ENCODE measurements around the gene TIMM21. TPM values are rescaled to one million over a fixed set of nuclear protein-coding genes. Genes with fewer than 3 reads are reported as not detected.

Gene TIMM21
- total and polyA plus RNA-seq, 4 donors = 12.8 to 56.8 (median 19.5) TPM

DNA sequence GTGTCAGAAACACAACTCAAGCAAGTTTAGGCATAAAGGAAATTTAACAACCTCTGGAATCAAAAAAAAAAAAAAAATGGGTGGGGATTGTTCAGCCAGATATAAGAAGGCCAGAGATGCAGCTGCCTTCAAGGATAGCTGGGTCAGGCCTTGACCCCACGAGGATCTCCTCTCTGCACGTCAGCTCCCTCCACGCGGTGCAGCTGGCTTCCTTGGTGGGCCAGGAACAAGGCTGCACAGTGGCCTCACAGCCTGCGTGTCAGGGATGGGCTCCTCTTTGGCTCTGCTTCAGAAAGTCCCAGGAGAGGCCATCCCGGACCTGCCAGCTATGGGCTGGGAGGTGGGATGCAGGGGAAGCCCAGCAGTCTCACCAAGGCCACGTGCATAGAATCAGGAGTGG lies 55.5 kb downstream of the TIMM21 start:
- intact Hi-C loops (cut with DNase I) = no loop called here
- no peak for ATAC-seq (ENCODE audit: low FRiP score)

DNA sequence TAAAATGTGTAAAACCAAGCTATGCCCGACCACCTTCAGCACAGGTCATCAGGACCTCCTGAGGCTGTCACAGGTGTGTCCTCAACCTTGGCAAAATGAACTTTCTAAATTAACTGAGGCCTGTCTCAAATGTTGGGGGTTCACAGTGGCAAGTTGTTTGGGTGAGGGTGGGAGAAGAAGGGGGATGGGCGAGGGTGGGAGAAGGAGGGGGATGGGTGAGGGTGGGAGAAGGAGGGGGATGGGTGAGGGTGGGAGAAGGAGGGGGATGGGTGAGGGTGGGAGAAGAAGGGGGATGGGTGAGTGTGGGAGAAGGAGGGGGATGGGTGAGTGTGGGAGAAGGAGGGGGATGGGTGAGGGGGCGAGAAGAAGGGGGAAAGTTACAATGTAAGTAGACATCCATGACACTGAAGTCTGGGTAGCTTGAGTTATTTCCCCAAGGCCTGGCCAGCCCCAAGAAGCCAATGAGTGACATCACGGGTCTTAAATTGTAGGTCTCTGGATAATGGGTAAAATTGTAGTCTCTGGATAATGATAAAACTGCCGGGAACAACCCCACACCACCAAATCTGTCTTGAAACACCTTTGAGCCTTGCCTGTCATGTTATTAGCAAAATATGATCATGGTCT lies 56.3 kb downstream of the TIMM21 start:
- WGBS, 2 donors = 54 to 56% methylated on average over 5 of the region's 5 CpGs
- Histone ChIP-seq H3K4me1 (ENCODE audit: control insufficient read depth in 1 of 2, insufficient read depth in 2 of 2, low read length in 2 of 2) (no peaks in the 10 kb centered on the region), H3K9me3 (ENCODE audit: control insufficient read depth, low read length) (no peaks in the 10 kb centered on the region), H3K4me3 (ENCODE audit: low read length in 2 of 2) (no peak overlapping the region), H3K27ac (ENCODE audit: low read depth in 1 of 2, low read length in 2 of 2) (no peak overlapping the region), H3K27me3 (ENCODE audit: control insufficient read depth in 1 of 2, insufficient read depth in 2 of 2, low read length in 1 of 2) (no peaks in the 10 kb centered on the region), H3K36me3 (ENCODE audit: control insufficient read depth in 1 of 2, insufficient read depth in 2 of 2, low read length in 1 of 2) (no peaks in the 10 kb centered on the region)
- intact Hi-C loops (cut with DNase I) = no loop called here
- ATAC-seq (ENCODE audit: low FRiP score) (no peak), DNase-seq (no peak)

More for the DNA sequence above, 55.5 kb downstream of the TIMM21 start:
- 67 to 76% methylated on average over 7 of the region's 7 CpGs for WGBS, 2 donors
- no peaks in the 10 kb centered on the region for H3K36me3 ChIP-seq (ENCODE audit: control insufficient read depth in 1 of 2, insufficient read depth in 2 of 2, low read length in 1 of 2)
- H3K9me3 ChIP-seq (ENCODE audit: control insufficient read depth, low read length) = no peaks in the 10 kb centered on the region
- H3K4me3 ChIP-seq (ENCODE audit: low read length in 2 of 2) = no peak overlapping the region
- no peak overlapping the region for H3K27ac ChIP-seq (ENCODE audit: low read depth in 1 of 2, low read length in 2 of 2)
- H3K4me1 ChIP-seq (ENCODE audit: control insufficient read depth in 1 of 2, insufficient read depth in 2 of 2, low read length in 2 of 2) = no peaks in the 10 kb centered on the region
- no peaks in the 10 kb centered on the region for H3K27me3 ChIP-seq (ENCODE audit: control insufficient read depth in 1 of 2, insufficient read depth in 2 of 2, low read length in 1 of 2)
- DNase-seq = no peak

Other genes with a start within 250 kb of the TIMM21 start
- under 1 TPM; 0.51 to 0.52 TPM for gene FBXO15, start 689 bp upstream of the TIMM21 start, total RNA-seq
- gene FBXO15, start 689 bp upstream of the TIMM21 start, polyA plus RNA-seq = 1 to 10 TPM in 1 of 2 donors, not detected in 1; 3.5 TPM
- 10 to 100 TPM; 33.2 to 41.6 TPM for gene CYB5A, start 143.4 kb downstream of the TIMM21 start, total RNA-seq
- gene CYB5A, start 143.4 kb downstream of the TIMM21 start, polyA plus RNA-seq = 100 to 1,000 TPM in 1 of 2 donors, 10 to 100 TPM in 1; 92.8 to 276 TPM
- not detected for gene C18orf63, start 167.3 kb downstream of the TIMM21 start, total RNA-seq
- gene C18orf63, start 167.3 kb downstream of the TIMM21 start, polyA plus RNA-seq = not detected